OCI-LY7 (cell line): Measurements from ENCODE around the gene CLSTN2.

ENCODE experiments used
- EZH2phosphoT487 ChIP-seq: fragments of 200-600 bp; sonication (generic); IDR thresholded peaks from 2 replicates; pipeline ENCODE4 v1.6.1; 2018; ENCODE audit warnings: low read depth, borderline replicate concordance, mild to moderate bottlenecking, mixed run types, antibody characterized with exemption, low read length, moderate library complexity, mixed read lengths
- TF ChIP-seq, protein P1 (sequence below): fragments of 200-600 bp; sonication (generic); conservative IDR thresholded peaks from 2 replicates; pipeline ENCODE4 v1.5.1; 2014; ENCODE audit warnings: mild to moderate bottlenecking, antibody characterized with exemption, low read length, moderate library complexity, mixed read lengths

GRCh38 chr3:140270329-140270728, 335.3 kb downstream of the CLSTN2 start:
- TF ChIP-seq, protein P1, sequence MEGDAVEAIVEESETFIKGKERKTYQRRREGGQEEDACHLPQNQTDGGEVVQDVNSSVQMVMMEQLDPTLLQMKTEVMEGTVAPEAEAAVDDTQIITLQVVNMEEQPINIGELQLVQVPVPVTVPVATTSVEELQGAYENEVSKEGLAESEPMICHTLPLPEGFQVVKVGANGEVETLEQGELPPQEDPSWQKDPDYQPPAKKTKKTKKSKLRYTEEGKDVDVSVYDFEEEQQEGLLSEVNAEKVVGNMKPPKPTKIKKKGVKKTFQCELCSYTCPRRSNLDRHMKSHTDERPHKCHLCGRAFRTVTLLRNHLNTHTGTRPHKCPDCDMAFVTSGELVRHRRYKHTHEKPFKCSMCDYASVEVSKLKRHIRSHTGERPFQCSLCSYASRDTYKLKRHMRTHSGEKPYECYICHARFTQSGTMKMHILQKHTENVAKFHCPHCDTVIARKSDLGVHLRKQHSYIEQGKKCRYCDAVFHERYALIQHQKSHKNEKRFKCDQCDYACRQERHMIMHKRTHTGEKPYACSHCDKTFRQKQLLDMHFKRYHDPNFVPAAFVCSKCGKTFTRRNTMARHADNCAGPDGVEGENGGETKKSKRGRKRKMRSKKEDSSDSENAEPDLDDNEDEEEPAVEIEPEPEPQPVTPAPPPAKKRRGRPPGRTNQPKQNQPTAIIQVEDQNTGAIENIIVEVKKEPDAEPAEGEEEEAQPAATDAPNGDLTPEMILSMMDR, result no peak
- no peak for TF ChIP-seq EZH2phosphoT487
